HepG2 (cell line): ENCODE data around the gene SUOX. TPM values are rescaled to one million over a fixed set of nuclear protein-coding genes. Genes with fewer than 3 reads are reported as not detected.

Experiments
- BRF2 ChIP-seq: sonication (generic); formaldehyde crosslinking; IDR thresholded peaks from 2 replicates; pipeline ENCODE4 v1.8.1; 2022; ENCODE audit warnings: mild to moderate bottlenecking, missing genetic modification reagents
- DPF2 ChIP-seq: sonication (generic); formaldehyde crosslinking; IDR thresholded peaks from 2 replicates; pipeline ENCODE4 v1.4.0; 2020; ENCODE audit warnings: mild to moderate bottlenecking, low read depth, missing genetic modification reagents, borderline replicate concordance
- EEA1 ChIP-seq: sonication (generic); formaldehyde crosslinking; IDR thresholded peaks from 2 replicates; pipeline ENCODE4 v1.5.1; 2020; ENCODE audit warnings: mild to moderate bottlenecking, missing genetic modification reagents, borderline replicate concordance
- GLMP ChIP-seq: sonication (generic); formaldehyde crosslinking; IDR thresholded peaks from 2 replicates; pipeline ENCODE4 v1.9.0; 2021; ENCODE audit warnings: missing genetic modification reagents, mild to moderate bottlenecking, borderline replicate concordance
- GZF1 ChIP-seq: sonication (generic); formaldehyde crosslinking; IDR thresholded peaks from 2 replicates; pipeline ENCODE4 v1.5.1; 2020; ENCODE audit warnings: mild to moderate bottlenecking, missing genetic modification reagents
- POLR2G ChIP-seq: fragments of 200-400 bp; formaldehyde crosslinking; IDR thresholded peaks from 2 replicates; pipeline ENCODE4 v1.6.1; 2018; ENCODE audit warnings: mild to moderate bottlenecking, low read depth, low read length, moderate library complexity
- RNF219 ChIP-seq: sonication (generic); formaldehyde crosslinking; IDR thresholded peaks from 2 replicates; pipeline ENCODE4 v1.5.0; 2020; ENCODE audit warnings: mild to moderate bottlenecking, missing genetic modification reagents
- SIX1 ChIP-seq: sonication (generic); formaldehyde crosslinking; IDR thresholded peaks from 2 replicates; pipeline ENCODE4 v1.4.0; 2020; ENCODE audit warnings: missing genetic modification reagents, borderline replicate concordance
- SP140L ChIP-seq: sonication (generic); formaldehyde crosslinking; IDR thresholded peaks from 2 replicates; pipeline ENCODE4 v1.4.0; 2020; ENCODE audit warnings: missing genetic modification reagents, borderline replicate concordance
- ZBTB25 ChIP-seq: IDR thresholded peaks from 2 replicates; pipeline ENCODE4 v1.6.1; 2018; ENCODE audit warnings: missing genetic modification reagents
- ZHX2 ChIP-seq, 2 experiments: sonication (generic) in 1 of 2; formaldehyde crosslinking in 1 of 2; IDR thresholded peaks; 2 replicates each; pipeline versions ENCODE4 v1.6.1 to v1.9.0; 2014 to 2022; ENCODE audit warnings: antibody characterized with exemption in 1 of 2, borderline replicate concordance in 1 of 2, inconsistent platforms in 1 of 2, low read depth in 1 of 2, missing genetic modification reagents in 1 of 2
- ZNF441 ChIP-seq: sonication (generic); formaldehyde crosslinking; IDR thresholded peaks from 2 replicates; pipeline ENCODE4 v1.7.0; 2021; ENCODE audit warnings: missing genetic modification reagents, borderline replicate concordance
- ZSCAN22 ChIP-seq: sonication (generic); formaldehyde crosslinking; IDR thresholded peaks from 2 replicates; pipeline ENCODE4 v1.4.0; 2020; ENCODE audit warnings: mild to moderate bottlenecking, missing genetic modification reagents
- polyA plus RNA-seq, 8 experiments: library from polyadenylated mRNA; depleted of rRNA in 3 of 8; stranded (reverse) in 7 of 8; unstranded in 1 of 8; fragments of >200 nt; fragmentation: Illumina TruSeq in 4 of 8; extraction: Trizol in 4 of 8; gene quantifications; 2 replicates each; pipeline versions ENCODE4 v1.2.1 to v1.2.3, GENCODE V29; 2011 to 2016; ENCODE audit warnings: low read depth in 4 of 8, missing spikeins in 1 of 8, mixed read lengths in 1 of 8; ENCODE audit not compliant: insufficient read depth in 1 of 8
- total RNA-seq, 5 experiments: library from RNA; depleted of rRNA; stranded (reverse); fragments of >200 nt; fragmentation: Illumina TruSeq; extraction: Trizol; gene quantifications; 2 replicates each; pipeline ENCODE4 v1.2.3, GENCODE V29; 2016; ENCODE audit warnings: low read depth in 1 of 5

Gene SUOX
- total and polyA plus RNA-seq, 2 of the 13 experiments (the other 11 are each of a cell fraction or from before 2014, with no cell fraction given) = 23.9 to 25.9 TPM

- TF ChIP-seq ZBTB25 (CRISPR knock-in tag) (no peak), ZSCAN22 (CRISPR knock-in tag) (0 out of 2 replicates have a peak, but pooled peaks have one; percentile 62), DPF2 (CRISPR knock-in tag) (no peak), EEA1 (CRISPR knock-in tag) (no peak; the same call in 1 of the 2 replicates), SIX1 (CRISPR knock-in tag) (no peak), RNF219 (CRISPR knock-in tag) (no peak), ZNF441 (no peak), GZF1 (CRISPR knock-in tag) (peak; percentile 91; the same call in 1 of the 2 replicates), ZHX2 (IDR thresholded peaks at IDR 0.05; ENCODE audit: low read depth) (no peak), ZHX2 (CRISPR knock-in tag; IDR thresholded peaks at IDR 0.05; ENCODE audit: borderline replicate concordance) (no peak), SP140L (no peak), POLR2G (peak; percentile 98), GLMP (CRISPR knock-in tag) (no peak), BRF2 (no peak)
These were observed 23.3 kb upstream of the SUOX start, which contains the start of gene RAB5B (continued) for GRCh38 chr12:55973599-55974307.
